Activated T-cell treated with anti-CD3 and anti-CD28 coated beads, Interleukin-2, amount 50 U/mL, for 4 hours (primary cell): ENCODE measurements around the gene DDC. TPM values are rescaled to one million over a fixed set of nuclear protein-coding genes. Genes with fewer than 3 reads are reported as not detected.
"Not testable (repeated sequence)": the region's sequence is repeated elsewhere in the genome, so short reads cannot be mapped to it uniquely, and the experiment has no call there.

Experiments
- ATAC-seq, 2 donors: fragments of 200-7000 bp; cut with Tn5 transposase; one replicate each; pipeline ENCODE4 v1.10.0; 2021
- DNase-seq: peaks from one replicate; pipeline ENCODE4 v3.0.0-alpha.2; 2020
- H3K27me3 Mint-ChIP-seq: one replicate; pipeline ENCODE4 v1.8.0; 2021; ENCODE audit warnings: low read depth, mixed read lengths
- H3K36me3 Mint-ChIP-seq: one replicate; pipeline ENCODE4 v1.8.0; 2022; ENCODE audit warnings: mixed read lengths; ENCODE audit not compliant: insufficient read depth
- H3K4me1 Mint-ChIP-seq: one replicate; pipeline ENCODE4 v1.8.0; 2021; ENCODE audit warnings: low read depth, mixed read lengths
- H3K4me3 Mint-ChIP-seq: one replicate; pipeline ENCODE4 v1.8.0; 2021; ENCODE audit warnings: mild to moderate bottlenecking, moderate library complexity, mixed read lengths
- H3K9me3 Mint-ChIP-seq: one replicate; pipeline ENCODE4 v1.8.0; 2021; ENCODE audit warnings: mixed read lengths
- total RNA-seq, 3 donors: library from RNA; stranded (reverse); gene quantifications; one replicate each; pipeline ENCODE4 v1.2.1, GENCODE V29; 2021

The DDC gene
- total RNA-seq, 3 donors from 2014 or later: 0.38 to 0.61 TPM; not detected in 1

- H3K4me3 Mint-ChIP-seq: no peak overlapping the region
- no peak for DNase-seq
- ATAC-seq: no peak
- H3K4me1 Mint-ChIP-seq: peaks cover 10% of the 10 kb centered on the region
- H3K36me3 Mint-ChIP-seq: no peaks in the 10 kb centered on the region
- H3K27me3 Mint-ChIP-seq: peaks cover 3% of the 10 kb centered on the region
- no peaks in the 10 kb centered on the region for H3K9me3 Mint-ChIP-seq
Measured at GRCh38 chr7:50466815-50467585, 98.2 kb downstream of the DDC start.

- ATAC-seq (no peak), DNase-seq (no peak)
- Mint-ChIP-seq H3K9me3 (no peaks in the 10 kb centered on the region), H3K27me3 (peaks cover 3% of the 10 kb centered on the region), H3K4me1 (peaks cover 6% of the 10 kb centered on the region), H3K36me3 (no peaks in the 10 kb centered on the region), H3K4me3 (no peak overlapping the region)
Measured at GRCh38 chr7:50463035-50463434, 102.2 kb downstream of the DDC start.

GRCh38 chr7:50462361-50462760 lies 102.8 kb downstream of the DDC start:
- H3K9me3 Mint-ChIP-seq: no peaks in the 10 kb centered on the region
- H3K4me3 Mint-ChIP-seq: no peak overlapping the region
- no peaks in the 10 kb centered on the region for H3K4me1 Mint-ChIP-seq
- no peak for DNase-seq
- peaks cover 3% of the 10 kb centered on the region for H3K27me3 Mint-ChIP-seq
- ATAC-seq: no peak
- no peaks in the 10 kb centered on the region for H3K36me3 Mint-ChIP-seq

- no peak for DNase-seq
- Mint-ChIP-seq H3K36me3 (no peaks in the 10 kb centered on the region), H3K4me1 (no peaks in the 10 kb centered on the region), H3K27me3 (peaks cover 3% of the 10 kb centered on the region), H3K4me3 (no peak overlapping the region), H3K9me3 (no peaks in the 10 kb centered on the region)
- no peak for ATAC-seq
Measured at GRCh38 chr7:50461695-50462094, 103.5 kb downstream of the DDC start.

- not testable (repeated sequence) for H3K9me3 Mint-ChIP-seq, H3K27me3 Mint-ChIP-seq, ATAC-seq, H3K4me3 Mint-ChIP-seq, DNase-seq, H3K4me1 Mint-ChIP-seq, H3K36me3 Mint-ChIP-seq
Measured at GRCh38 chr7:50459183-50459582, 106.0 kb downstream of the DDC start.

GRCh38 chr7:50458651-50459050 lies 106.6 kb downstream of the DDC start:
- H3K27me3 Mint-ChIP-seq, H3K4me1 Mint-ChIP-seq, H3K9me3 Mint-ChIP-seq, H3K36me3 Mint-ChIP-seq, ATAC-seq, DNase-seq, H3K4me3 Mint-ChIP-seq: not testable (repeated sequence)

GRCh38 chr7:50456371-50457123 lies 108.7 kb downstream of the DDC start:
- no peaks in the 10 kb centered on the region for H3K4me1 Mint-ChIP-seq
- no peak overlapping the region for H3K4me3 Mint-ChIP-seq
- H3K27me3 Mint-ChIP-seq: peaks cover 6% of the 10 kb centered on the region
- DNase-seq (no peak), ATAC-seq (no peak)
- no peaks in the 10 kb centered on the region for H3K36me3 Mint-ChIP-seq
- H3K9me3 Mint-ChIP-seq: no peaks in the 10 kb centered on the region

- H3K9me3 Mint-ChIP-seq: no peaks in the 10 kb centered on the region
- no peak for ATAC-seq
- peaks cover 6% of the 10 kb centered on the region for H3K27me3 Mint-ChIP-seq
- DNase-seq: no peak
- H3K36me3 Mint-ChIP-seq: no peaks in the 10 kb centered on the region
- peaks cover 8% of the 10 kb centered on the region for H3K4me1 Mint-ChIP-seq
- no peak overlapping the region for H3K4me3 Mint-ChIP-seq
Measured at GRCh38 chr7:50455658-50456057, 109.5 kb downstream of the DDC start.

- Mint-ChIP-seq H3K9me3 (no peaks in the 10 kb centered on the region), H3K36me3 (no peaks in the 10 kb centered on the region), H3K27me3 (peaks cover 6% of the 10 kb centered on the region), H3K4me1 (peaks cover 8% of the 10 kb centered on the region), H3K4me3 (no peak overlapping the region)
- DNase-seq (no peak), ATAC-seq (no peak)
Measured at GRCh38 chr7:50454968-50455367, 110.2 kb downstream of the DDC start.

- Mint-ChIP-seq H3K4me1 (peaks cover 33% of the 10 kb centered on the region), H3K36me3 (peaks cover 16% of the 10 kb centered on the region), H3K27me3 (peaks cover 4% of the 10 kb centered on the region), H3K4me3 (peak overlapping the region; percentile 91), H3K9me3 (no peaks in the 10 kb centered on the region)
- no peak for DNase-seq
- ATAC-seq: peak; percentile 9 to 19
Measured at GRCh38 chr7:50450590-50451032, 114.6 kb downstream of the DDC start.

GRCh38 chr7:50449881-50450589 lies 115.2 kb downstream of the DDC start, which contains the start of gene FIGNL1:
FIGNL1 (minus strand) TSS chr7:50450350; CDS start chr7:50447287, 3,063 bp downstream.
- Mint-ChIP-seq H3K36me3 (peaks cover 20% of the 10 kb centered on the region), H3K4me1 (peaks cover 33% of the 10 kb centered on the region), H3K4me3 (peak within 1 kb of the TSS; percentile 91), H3K27me3 (peaks cover 4% of the 10 kb centered on the region), H3K9me3 (no peaks in the 10 kb centered on the region)
- ATAC-seq: peak; percentile 90 to 93
- peak; percentile 82 for DNase-seq

- peaks cover 21% of the 10 kb centered on the region for H3K36me3 Mint-ChIP-seq
- DNase-seq (no peak), ATAC-seq (peak; percentile 3 to 5)
- H3K4me3 Mint-ChIP-seq: peak overlapping the region; percentile 91
- no peaks in the 10 kb centered on the region for H3K9me3 Mint-ChIP-seq
- peaks cover 4% of the 10 kb centered on the region for H3K27me3 Mint-ChIP-seq
- peaks cover 33% of the 10 kb centered on the region for H3K4me1 Mint-ChIP-seq
Measured at GRCh38 chr7:50449501-50449880, 115.7 kb downstream of the DDC start.

GRCh38 chr7:50448823-50449222 lies 116.4 kb downstream of the DDC start:
- Mint-ChIP-seq H3K4me1 (peaks cover 33% of the 10 kb centered on the region), H3K4me3 (peak overlapping the region; percentile 91)
- no peak for DNase-seq

GRCh38 chr7:50446542-50446960 lies 118.7 kb downstream of the DDC start:
- H3K9me3 Mint-ChIP-seq: no peaks in the 10 kb centered on the region
- no peaks in the 10 kb centered on the region for H3K27me3 Mint-ChIP-seq
- peaks cover 33% of the 10 kb centered on the region for H3K4me1 Mint-ChIP-seq
- DNase-seq (no peak), ATAC-seq (peak in 1 of 2 donors; percentile 9)
- H3K36me3 Mint-ChIP-seq: peaks cover 32% of the 10 kb centered on the region
- H3K4me3 Mint-ChIP-seq: no peak overlapping the region

More at GRCh38 chr7:50448823-50449222, 116.4 kb downstream of the DDC start:
- ATAC-seq: peak; percentile 8 to 37
- peaks cover 4% of the 10 kb centered on the region for H3K27me3 Mint-ChIP-seq
- peaks cover 25% of the 10 kb centered on the region for H3K36me3 Mint-ChIP-seq
- no peaks in the 10 kb centered on the region for H3K9me3 Mint-ChIP-seq
